ENCODE data around the gene PALLD. TPM values are rescaled to one million over a fixed set of nuclear protein-coding genes. Genes with fewer than 3 reads are reported as not detected.

Gene PALLD
- total and polyA plus RNA-seq, 2 of the 8 experiments (the other 6 are each of a cell fraction or from before 2014, with no cell fraction given): 10.5 to 25.0 TPM

GRCh38 chr4:168945291-168945690 lies 448.4 kb downstream of the PALLD start:
- Histone ChIP-seq H3K23me2 (ENCODE audit: low read depth, low read length) (no peaks in the 10 kb centered on the region), H3K79me2 (ENCODE audit: control insufficient read depth in 1 of 2, insufficient read depth in 2 of 2, low read length in 2 of 2) (no peaks in the 10 kb centered on the region), H2BK120ac (replicated peaks; ENCODE audit: low read depth, low read length) (no peak overlapping the region), H3K4me3 (ENCODE audit: extremely low read depth in 1 of 4, insufficient read depth in 2 of 4, low read depth in 3 of 4, low read length in 4 of 4) (no peak overlapping the region), H3K4me1 (replicated peaks in 1 of 4; ENCODE audit: control insufficient read depth in 3 of 4, insufficient read depth in 4 of 4, low read length in 3 of 4) (no peaks in the 10 kb centered on the region), H3K9me3 (ENCODE audit: insufficient read depth in 2 of 2, low read depth in 1 of 2, low read length in 1 of 2) (no peaks in the 10 kb centered on the region), H4K91ac (replicated peaks; ENCODE audit: insufficient read length, low read length) (no peak overlapping the region), H3K18ac (ENCODE audit: extremely low read depth, low read length) (no peak overlapping the region), H4K5ac (ENCODE audit: insufficient read length, low read depth, low read length) (no peak overlapping the region), H3K4me2 (ENCODE audit: insufficient read depth in 1 of 2, low read depth in 2 of 2, low read length in 2 of 2) (no peak overlapping the region), H3K14ac (ENCODE audit: insufficient read length) (no peak overlapping the region), H2BK20ac (ENCODE audit: low read length) (no peak overlapping the region), H3K9ac (replicated peaks in 1 of 4; ENCODE audit: extremely low read depth in 1 of 4, low read depth in 3 of 4, low read length in 3 of 4) (no peak overlapping the region), H3K27me3 (replicated peaks in 1 of 4; ENCODE audit: control insufficient read depth in 3 of 4, extremely low read depth in 1 of 4, insufficient read depth in 3 of 4, low read length in 3 of 4) (no peaks in the 10 kb centered on the region), H3K56ac (replicated peaks; ENCODE audit: insufficient read length, low read depth, low read length) (no peak overlapping the region), H3K23ac (ENCODE audit: insufficient read length) (no peak overlapping the region), H3K27ac (ENCODE audit: low read depth, low read length) (no peak overlapping the region), H2BK15ac (ENCODE audit: low read length) (no peak overlapping the region), H3K79me1 (ENCODE audit: low read depth, low read length) (no peaks in the 10 kb centered on the region), H2BK5ac (ENCODE audit: low read depth, low read length) (no peak overlapping the region), H2AFZ (ENCODE audit: low read length) (no peak overlapping the region), H3K36me3 (ENCODE audit: control insufficient read depth in 2 of 4, insufficient read depth in 4 of 4, low read length in 3 of 4) (no peaks in the 10 kb centered on the region), H3K4ac (replicated peaks; ENCODE audit: insufficient read length, low read depth, low read length) (no peak overlapping the region), H4K8ac (ENCODE audit: extremely low read depth, insufficient read depth, low read length) (no peak overlapping the region), H2BK12ac (ENCODE audit: low read depth, low read length) (no peak overlapping the region), H4K20me1 (replicated peaks in 1 of 2; ENCODE audit: control insufficient read depth in 1 of 2, insufficient read depth in 2 of 2, low read length in 2 of 2) (no peaks in the 10 kb centered on the region), H2AK5ac (ENCODE audit: low read depth, low read length) (no peak overlapping the region)
- FAIRE-seq (no peak), DNase-seq (ENCODE audit: low read depth in 1 of 2, low spot score in 2 of 2) (no peak)
- 75% methylated on average over 2 of the region's 2 CpGs; no CpG with 5 or more reads in 1 of the 2 experiments for WGBS, 2 experiments (ENCODE audit: extremely low coverage in 1 of 2, insufficient coverage in 1 of 2, insufficient read length in 1 of 2, insufficient replicate concordance in 2 of 2, low coverage in 1 of 2, low lambda C conversion rate in 2 of 2, missing lambda C conversion rate in 1 of 2)
- no peak for TF ChIP-seq RXRA (IDR thresholded peaks at IDR 0.05; ENCODE audit: insufficient read depth, low read depth, low read length)
- no peak for TF ChIP-seq GTF2F1 (IDR thresholded peaks at IDR 0.05; ENCODE audit: borderline replicate concordance, low read depth, low read length)
- TF ChIP-seq FOSL1 (IDR thresholded peaks at IDR 0.05; ENCODE audit: insufficient read depth, low read depth, low read length): no peak
- ChIA-PET POLR2A (ENCODE audit: partially characterized antibody) (no interaction called here), CTCF (ENCODE audit: partially characterized antibody) (interaction anchor here (0.6 to 2.7 kb wide), 3 partner anchors 10 to 276 kb away, joined by 3 to 6 read pairs (median 3); no protein-coding TSS in a partner anchor)

Data from H1 (cell line).